NCI-H69 (cell line): ENCODE results near the gene KRT84.

Source experiments
- DNase-seq: peaks from one replicate; lab custom pipeline; 2025; lab: John Stamatoyannopoulos, UW

KRT84 gene

GRCh38 chr12:52385226-52385702 is at the start of gene KRT84:
TSS of gene KRT84 (minus strand) at chr12:52385652. CDS start at chr12:52385585, 67 bp downstream.
- no peak for DNase-seq

GRCh38 chr12:52434760-52435530 is 49.5 kb upstream of the KRT84 start:
- no peak for DNase-seq

GRCh38 chr12:52434081-52434733 is 48.8 kb upstream of the KRT84 start, which contains the start of gene KRT75:
TSS of gene KRT75 (minus strand) at chr12:52434371. CDS start at chr12:52434304, 67 bp downstream.
- peak; percentile 47 for DNase-seq

- no peak for DNase-seq
These were observed 48.1 kb upstream of the KRT84 start for GRCh38 chr12:52433501-52434080.

GRCh38 chr12:52432559-52433207 is 47.2 kb upstream of the KRT84 start:
- DNase-seq: no peak

GRCh38 chr12:52428121-52428520 is 42.7 kb upstream of the KRT84 start:
- DNase-seq: no peak

- no peak for DNase-seq
These were observed 41.6 kb upstream of the KRT84 start for GRCh38 chr12:52427083-52427482.

GRCh38 chr12:52426034-52426433 is 40.6 kb upstream of the KRT84 start:
- no peak for DNase-seq

GRCh38 chr12:52425466-52425865 is 40.0 kb upstream of the KRT84 start:
- DNase-seq: no peak

GRCh38 chr12:52423661-52424500 is 38.4 kb upstream of the KRT84 start:
- peak; percentile 81 for DNase-seq

- DNase-seq: no peak
These were observed 37.6 kb upstream of the KRT84 start for GRCh38 chr12:52423035-52423434.

GRCh38 chr12:52419656-52420055 is 34.2 kb upstream of the KRT84 start:
- DNase-seq: no peak

GRCh38 chr12:52418576-52419110 is 33.2 kb upstream of the KRT84 start:
- DNase-seq: no peak

- DNase-seq: peak; percentile 89
These were observed 32.3 kb upstream of the KRT84 start for GRCh38 chr12:52417740-52418139.

GRCh38 chr12:52416795-52417194 is 31.3 kb upstream of the KRT84 start:
- no peak for DNase-seq

GRCh38 chr12:52415870-52416750 is 30.7 kb upstream of the KRT84 start:
- no peak for DNase-seq

GRCh38 chr12:52414936-52415335 is 29.5 kb upstream of the KRT84 start:
- DNase-seq: no peak

GRCh38 chr12:52413782-52414345 is 28.4 kb upstream of the KRT84 start:
- DNase-seq: peak; percentile 24

GRCh38 chr12:52413202-52413601 is 27.8 kb upstream of the KRT84 start:
- no peak for DNase-seq

- no peak for DNase-seq
These were observed 26.4 kb upstream of the KRT84 start for GRCh38 chr12:52411815-52412214.
